DOHH2 (cell line): ENCODE data around the gene CSGALNACT2.

Experiments used
- EZH2phosphoT487 ChIP-seq: fragments of 200-600 bp; sonication (generic); IDR thresholded peaks from 2 replicates; pipeline ENCODE4 v1.6.1; 2017; ENCODE audit warnings: borderline replicate concordance, mild to moderate bottlenecking, antibody characterized with exemption, low read length, moderate library complexity, mixed read lengths
- TF ChIP-seq, protein P1 (sequence below): fragments of 200-600 bp; sonication (generic); IDR thresholded peaks from one replicate; pipeline ENCODE4 v1.5.1; 2014; ENCODE audit warnings: antibody characterized with exemption, mild to moderate bottlenecking, low read depth, low read length; ENCODE audit not compliant: poor library complexity, severe bottlenecking

DNA sequence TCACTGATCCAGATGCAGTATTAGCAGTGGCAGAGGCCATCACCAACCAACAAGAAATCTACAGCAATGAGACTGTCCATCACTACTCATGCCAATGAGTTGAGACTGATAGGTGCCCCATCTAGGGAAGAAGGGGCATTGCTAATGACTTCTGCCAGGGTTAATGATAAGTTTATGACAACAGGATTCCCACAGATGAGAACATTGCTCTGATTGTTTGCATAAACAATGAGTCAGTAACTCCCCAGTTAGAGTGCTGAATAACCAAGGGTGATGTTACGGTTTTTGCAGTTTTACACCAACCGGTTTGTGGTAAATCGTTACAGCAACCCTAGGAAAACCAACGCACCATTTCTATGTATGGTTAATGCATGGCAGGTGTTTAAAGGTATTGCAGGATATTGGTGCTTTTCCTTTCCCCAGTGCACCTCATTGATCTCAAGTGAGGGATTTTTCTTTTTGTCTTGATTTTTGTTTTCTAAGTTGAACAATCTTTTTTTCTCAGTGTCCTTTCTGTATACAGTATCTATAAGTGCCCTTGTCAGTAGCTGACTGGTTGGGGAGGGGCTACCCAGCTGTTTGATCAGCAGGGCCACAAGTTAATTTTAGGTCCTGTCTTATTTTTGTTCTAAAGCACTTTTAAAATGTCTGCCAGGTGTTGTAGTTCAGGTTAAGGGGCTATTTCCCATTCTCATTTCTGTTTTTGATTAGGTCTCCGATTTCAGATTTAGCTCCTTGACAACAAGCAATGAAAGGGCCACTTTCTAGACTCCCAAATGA, 3.9 kb upstream of the CSGALNACT2 start:
- TF ChIP-seq, protein P1, sequence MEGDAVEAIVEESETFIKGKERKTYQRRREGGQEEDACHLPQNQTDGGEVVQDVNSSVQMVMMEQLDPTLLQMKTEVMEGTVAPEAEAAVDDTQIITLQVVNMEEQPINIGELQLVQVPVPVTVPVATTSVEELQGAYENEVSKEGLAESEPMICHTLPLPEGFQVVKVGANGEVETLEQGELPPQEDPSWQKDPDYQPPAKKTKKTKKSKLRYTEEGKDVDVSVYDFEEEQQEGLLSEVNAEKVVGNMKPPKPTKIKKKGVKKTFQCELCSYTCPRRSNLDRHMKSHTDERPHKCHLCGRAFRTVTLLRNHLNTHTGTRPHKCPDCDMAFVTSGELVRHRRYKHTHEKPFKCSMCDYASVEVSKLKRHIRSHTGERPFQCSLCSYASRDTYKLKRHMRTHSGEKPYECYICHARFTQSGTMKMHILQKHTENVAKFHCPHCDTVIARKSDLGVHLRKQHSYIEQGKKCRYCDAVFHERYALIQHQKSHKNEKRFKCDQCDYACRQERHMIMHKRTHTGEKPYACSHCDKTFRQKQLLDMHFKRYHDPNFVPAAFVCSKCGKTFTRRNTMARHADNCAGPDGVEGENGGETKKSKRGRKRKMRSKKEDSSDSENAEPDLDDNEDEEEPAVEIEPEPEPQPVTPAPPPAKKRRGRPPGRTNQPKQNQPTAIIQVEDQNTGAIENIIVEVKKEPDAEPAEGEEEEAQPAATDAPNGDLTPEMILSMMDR: no peak
- no peak for TF ChIP-seq EZH2phosphoT487
